ENCODE measurements around the gene PCMT1. TPM values are rescaled to one million over a fixed set of nuclear protein-coding genes. Genes with fewer than 3 reads are reported as not detected.

Gene PCMT1
- total RNA-seq, 2 donors from 2014 or later = 68.5 to 72.6 TPM

- TF ChIP-seq CTCF (conservative IDR thresholded peaks at IDR 0.05) = no peak
These were observed 34.0 kb downstream of the PCMT1 start for GRCh38 chr6:149783551-149783950.

GRCh38 chr6:149806127-149806526, 56.6 kb downstream of the PCMT1 start:
- Mint-ChIP-seq H3K27ac (no peak overlapping the region), H3K36me3 (ENCODE audit: low read depth) (peaks cover 17% of the 10 kb centered on the region), H3K27me3 (ENCODE audit: insufficient read depth) (no peaks in the 10 kb centered on the region), H3K4me1 (no peaks in the 10 kb centered on the region), H3K4me3 (no peak overlapping the region), H3K9me3 (no peaks in the 10 kb centered on the region)
- H3K9ac ChIP-seq (ENCODE audit: extremely low read depth, low read length, poor library complexity, severe bottlenecking) = no peak overlapping the region
- no peaks in the 10 kb centered on the region for H3K4me1 ChIP-seq (ENCODE audit: control insufficient read depth, insufficient read depth, low read length)
- no peak for DNase-seq
- H3K4me3 ChIP-seq (ENCODE audit: low read length) = no peak overlapping the region
- no peaks in the 10 kb centered on the region for H3K9me3 ChIP-seq (ENCODE audit: control insufficient read depth, low read length)
- no peak overlapping the region for H3K27ac ChIP-seq (ENCODE audit: low read depth, low read length)
- peaks cover 43% of the 10 kb centered on the region for H3K36me3 ChIP-seq (ENCODE audit: control insufficient read depth, insufficient read depth, low read length)
- 94% methylated on average over 4 of the region's 4 CpGs for WGBS, 2 experiments (ENCODE audit: insufficient coverage in 1 of 2, insufficient read length in 1 of 2)
- no peak for TF ChIP-seq CTCF (conservative IDR thresholded peaks at IDR 0.05)
- no peaks in the 10 kb centered on the region for H3K27me3 ChIP-seq (ENCODE audit: control insufficient read depth, insufficient read depth, low read length, poor library complexity, severe bottlenecking)

More at GRCh38 chr6:149783551-149783950, 34.0 kb downstream of the PCMT1 start:
- H3K9me3 Mint-ChIP-seq = peaks cover 13% of the 10 kb centered on the region
- Histone ChIP-seq H3K4me3 (ENCODE audit: low read length) (no peak overlapping the region), H3K9ac (ENCODE audit: extremely low read depth, low read length, poor library complexity, severe bottlenecking) (no peak overlapping the region), H3K27ac (ENCODE audit: low read depth, low read length) (no peak overlapping the region), H3K9me3 (ENCODE audit: control insufficient read depth, low read length) (peaks cover 13% of the 10 kb centered on the region), H3K36me3 (ENCODE audit: control insufficient read depth, insufficient read depth, low read length) (peaks cover 52% of the 10 kb centered on the region), H3K27me3 (ENCODE audit: control insufficient read depth, insufficient read depth, low read length, poor library complexity, severe bottlenecking) (no peaks in the 10 kb centered on the region), H3K4me1 (ENCODE audit: control insufficient read depth, insufficient read depth, low read length) (no peaks in the 10 kb centered on the region)
- peaks cover 50% of the 10 kb centered on the region for H3K36me3 Mint-ChIP-seq (ENCODE audit: low read depth)
- WGBS, 2 experiments (ENCODE audit: insufficient coverage in 1 of 2, insufficient read length in 1 of 2) = 99 to 100% methylated on average over 3 of the region's 3 CpGs
- H3K27ac Mint-ChIP-seq = no peak overlapping the region
- H3K4me3 Mint-ChIP-seq = no peak overlapping the region
- H3K27me3 Mint-ChIP-seq (ENCODE audit: insufficient read depth) = no peaks in the 10 kb centered on the region
- DNase-seq = no peak
- no peaks in the 10 kb centered on the region for H3K4me1 Mint-ChIP-seq

- no peak for DNase-seq
- H3K4me1 Mint-ChIP-seq = no peaks in the 10 kb centered on the region
- H3K9me3 ChIP-seq (ENCODE audit: control insufficient read depth, low read length) = no peaks in the 10 kb centered on the region
- H3K9ac ChIP-seq (ENCODE audit: extremely low read depth, low read length, poor library complexity, severe bottlenecking) = no peak overlapping the region
- no peaks in the 10 kb centered on the region for H3K27me3 Mint-ChIP-seq (ENCODE audit: insufficient read depth)
- no peak overlapping the region for H3K4me3 Mint-ChIP-seq
- H3K4me3 ChIP-seq (ENCODE audit: low read length) = no peak overlapping the region
- H3K27me3 ChIP-seq (ENCODE audit: control insufficient read depth, insufficient read depth, low read length, poor library complexity, severe bottlenecking) = no peaks in the 10 kb centered on the region
- H3K36me3 Mint-ChIP-seq (ENCODE audit: low read depth) = peaks cover 26% of the 10 kb centered on the region
- H3K4me1 ChIP-seq (ENCODE audit: control insufficient read depth, insufficient read depth, low read length) = no peaks in the 10 kb centered on the region
- H3K27ac Mint-ChIP-seq = no peak overlapping the region
- no peak for TF ChIP-seq CTCF (conservative IDR thresholded peaks at IDR 0.05)
- no peak overlapping the region for H3K27ac ChIP-seq (ENCODE audit: low read depth, low read length)
- peaks cover 43% of the 10 kb centered on the region for H3K36me3 ChIP-seq (ENCODE audit: control insufficient read depth, insufficient read depth, low read length)
- WGBS, 2 experiments (ENCODE audit: insufficient coverage in 1 of 2, insufficient read length in 1 of 2) = 98 to 100% methylated on average over 1 to 2 of the region's 2 CpGs
- no peaks in the 10 kb centered on the region for H3K9me3 Mint-ChIP-seq
These were observed 60.3 kb downstream of the PCMT1 start for GRCh38 chr6:149809798-149810197.

Measured in endodermal cell (in vitro differentiated cells).